ENCODE measurements around the gene SNRNP40.

GRCh38 chr1:31336687-31337467, 40.3 kb upstream of the SNRNP40 start:
- TF ChIP-seq CTCF (IDR thresholded peaks at IDR 0.05): no peak
- TF ChIP-seq POLR2A (IDR thresholded peaks at IDR 0.05): no peak
